Measurements from ENCODE around the gene M1AP. TPM values are rescaled to one million over a fixed set of nuclear protein-coding genes. Genes with fewer than 3 reads are reported as not detected.

M1AP gene, protein sequence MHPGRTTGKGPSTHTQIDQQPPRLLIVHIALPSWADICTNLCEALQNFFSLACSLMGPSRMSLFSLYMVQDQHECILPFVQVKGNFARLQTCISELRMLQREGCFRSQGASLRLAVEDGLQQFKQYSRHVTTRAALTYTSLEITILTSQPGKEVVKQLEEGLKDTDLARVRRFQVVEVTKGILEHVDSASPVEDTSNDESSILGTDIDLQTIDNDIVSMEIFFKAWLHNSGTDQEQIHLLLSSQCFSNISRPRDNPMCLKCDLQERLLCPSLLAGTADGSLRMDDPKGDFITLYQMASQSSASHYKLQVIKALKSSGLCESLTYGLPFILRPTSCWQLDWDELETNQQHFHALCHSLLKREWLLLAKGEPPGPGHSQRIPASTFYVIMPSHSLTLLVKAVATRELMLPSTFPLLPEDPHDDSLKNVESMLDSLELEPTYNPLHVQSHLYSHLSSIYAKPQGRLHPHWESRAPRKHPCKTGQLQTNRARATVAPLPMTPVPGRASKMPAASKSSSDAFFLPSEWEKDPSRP
- 0.02 and 0.03 TPM in 2 replicates for polyA plus RNA-seq (2012; rRNA removed)
- 0.04 and 0.06 TPM in 2 replicates for polyA plus RNA-seq (2012; cell fraction: cytosol; rRNA removed)
- 0.14 and 0.27 TPM in 2 replicates for polyA plus RNA-seq (2012; cell fraction: nucleus; rRNA removed)

DNA sequence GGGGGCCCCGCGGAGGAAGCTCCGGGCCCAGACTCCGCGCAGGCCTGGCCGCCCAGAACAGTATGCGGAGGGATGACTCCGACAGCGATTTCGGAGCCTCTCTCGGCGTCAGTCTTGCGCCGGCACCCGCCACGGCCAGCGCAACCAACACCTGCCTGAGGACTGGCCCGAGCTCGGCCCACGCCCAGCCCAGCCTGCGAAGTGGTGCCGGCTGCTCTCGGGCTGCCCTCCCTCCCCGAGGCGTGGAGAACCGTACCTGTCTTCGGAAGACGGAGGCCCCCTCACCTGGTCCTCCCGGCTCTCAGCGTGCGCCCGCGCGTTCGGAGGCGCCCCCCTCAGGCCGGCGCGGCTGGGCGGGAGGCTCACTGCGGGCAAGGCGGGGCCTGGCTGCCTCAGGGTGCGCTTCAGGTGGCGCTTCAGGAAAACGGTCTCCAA, at the start of gene M1AP:
TSS of gene M1AP (minus strand) at position 322 of the 435 bp plus-strand sequence. CDS start 8,055 bp downstream, outside the sequence.
- H3K4me2 ChIP-seq, result no peak within 1 kb of the TSS
- 91% methylated on average over 9 of the region's 45 CpGs for WGBS (ENCODE audit: low lambda C conversion rate)
- TF ChIP-seq JUND (IDR thresholded peaks at IDR 0.05) (no peak), FOXJ3 (CRISPR knock-in tag; IDR thresholded peaks at IDR 0.05) (no peak), GABPA (IDR thresholded peaks at IDR 0.05; ENCODE audit: low read depth) (no peak), FOSL2 (IDR thresholded peaks at IDR 0.05; ENCODE audit: borderline replicate concordance, low read depth) (no peak), FOXM1 (IDR thresholded peaks at IDR 0.05; ENCODE audit: low read depth) (no peak), EP300 (IDR thresholded peaks at IDR 0.05; ENCODE audit: borderline replicate concordance in 1 of 2, low read depth in 1 of 2, low read length in 1 of 2) (no peak), TEAD4 (IDR thresholded peaks at IDR 0.05; ENCODE audit: borderline replicate concordance, insufficient read depth) (no peak), TAF1 (IDR thresholded peaks at IDR 0.05; ENCODE audit: borderline replicate concordance, low read depth, low read length) (no peak), RXRA (IDR thresholded peaks at IDR 0.05; ENCODE audit: borderline replicate concordance, low read depth) (no peak), CHD2 (IDR thresholded peaks at IDR 0.05; ENCODE audit: low read length, partially characterized antibody) (no peak), SIN3A (IDR thresholded peaks at IDR 0.05; ENCODE audit: borderline replicate concordance, low read depth, low read length) (no peak), POLR2AphosphoS5 (IDR thresholded peaks at IDR 0.05; ENCODE audit: low read depth, low read length) (no peak)
- TF ChIP-seq, protein P1, sequence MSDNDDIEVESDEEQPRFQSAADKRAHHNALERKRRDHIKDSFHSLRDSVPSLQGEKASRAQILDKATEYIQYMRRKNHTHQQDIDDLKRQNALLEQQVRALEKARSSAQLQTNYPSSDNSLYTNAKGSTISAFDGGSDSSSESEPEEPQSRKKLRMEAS (IDR thresholded peaks at IDR 0.05; ENCODE audit: low read depth), result no peak
- TF ChIP-seq, protein P2, sequence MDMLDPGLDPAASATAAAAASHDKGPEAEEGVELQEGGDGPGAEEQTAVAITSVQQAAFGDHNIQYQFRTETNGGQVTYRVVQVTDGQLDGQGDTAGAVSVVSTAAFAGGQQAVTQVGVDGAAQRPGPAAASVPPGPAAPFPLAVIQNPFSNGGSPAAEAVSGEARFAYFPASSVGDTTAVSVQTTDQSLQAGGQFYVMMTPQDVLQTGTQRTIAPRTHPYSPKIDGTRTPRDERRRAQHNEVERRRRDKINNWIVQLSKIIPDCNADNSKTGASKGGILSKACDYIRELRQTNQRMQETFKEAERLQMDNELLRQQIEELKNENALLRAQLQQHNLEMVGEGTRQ (IDR thresholded peaks at IDR 0.05; ENCODE audit: borderline replicate concordance, low read depth, low read length), result no peak
- TF ChIP-seq, protein P3, sequence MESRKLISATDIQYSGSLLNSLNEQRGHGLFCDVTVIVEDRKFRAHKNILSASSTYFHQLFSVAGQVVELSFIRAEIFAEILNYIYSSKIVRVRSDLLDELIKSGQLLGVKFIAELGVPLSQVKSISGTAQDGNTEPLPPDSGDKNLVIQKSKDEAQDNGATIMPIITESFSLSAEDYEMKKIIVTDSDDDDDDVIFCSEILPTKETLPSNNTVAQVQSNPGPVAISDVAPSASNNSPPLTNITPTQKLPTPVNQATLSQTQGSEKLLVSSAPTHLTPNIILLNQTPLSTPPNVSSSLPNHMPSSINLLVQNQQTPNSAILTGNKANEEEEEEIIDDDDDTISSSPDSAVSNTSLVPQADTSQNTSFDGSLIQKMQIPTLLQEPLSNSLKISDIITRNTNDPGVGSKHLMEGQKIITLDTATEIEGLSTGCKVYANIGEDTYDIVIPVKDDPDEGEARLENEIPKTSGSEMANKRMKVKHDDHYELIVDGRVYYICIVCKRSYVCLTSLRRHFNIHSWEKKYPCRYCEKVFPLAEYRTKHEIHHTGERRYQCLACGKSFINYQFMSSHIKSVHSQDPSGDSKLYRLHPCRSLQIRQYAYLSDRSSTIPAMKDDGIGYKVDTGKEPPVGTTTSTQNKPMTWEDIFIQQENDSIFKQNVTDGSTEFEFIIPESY (IDR thresholded peaks at IDR 0.05; ENCODE audit: borderline replicate concordance, low read depth), result no peak
- TF ChIP-seq, protein P4, sequence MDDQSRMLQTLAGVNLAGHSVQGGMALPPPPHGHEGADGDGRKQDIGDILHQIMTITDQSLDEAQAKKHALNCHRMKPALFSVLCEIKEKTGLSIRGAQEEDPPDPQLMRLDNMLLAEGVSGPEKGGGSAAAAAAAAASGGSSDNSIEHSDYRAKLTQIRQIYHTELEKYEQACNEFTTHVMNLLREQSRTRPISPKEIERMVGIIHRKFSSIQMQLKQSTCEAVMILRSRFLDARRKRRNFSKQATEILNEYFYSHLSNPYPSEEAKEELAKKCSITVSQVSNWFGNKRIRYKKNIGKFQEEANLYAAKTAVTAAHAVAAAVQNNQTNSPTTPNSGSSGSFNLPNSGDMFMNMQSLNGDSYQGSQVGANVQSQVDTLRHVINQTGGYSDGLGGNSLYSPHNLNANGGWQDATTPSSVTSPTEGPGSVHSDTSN (IDR thresholded peaks at IDR 0.05), result no peak
- no peaks in the 10 kb centered on the region for H3K36me3 ChIP-seq (replicated peaks in 1 of 2; ENCODE audit: control insufficient read depth in 1 of 2, insufficient read depth in 2 of 2, low read length in 1 of 2)
- H3K4me1 ChIP-seq (ENCODE audit: control insufficient read depth in 1 of 2, insufficient read depth in 2 of 2, low read depth in 1 of 2, low read length in 1 of 2), result no peaks in the 10 kb centered on the region
- H3K9me3 ChIP-seq, result no peaks in the 10 kb centered on the region
- no peak within 1 kb of the TSS for H3K4me3 ChIP-seq (ENCODE audit: low read depth in 2 of 2, low read length in 1 of 2)
- no peaks in the 10 kb centered on the region for H3K9me2 ChIP-seq
- no peaks in the 10 kb centered on the region for H3K27me3 ChIP-seq (ENCODE audit: insufficient read depth)
- H2AFZ ChIP-seq (ENCODE audit: low read depth), result no peak within 1 kb of the TSS
- no peak within 1 kb of the TSS for H3K27ac ChIP-seq (ENCODE audit: low read depth in 2 of 2, low read length in 1 of 2)
- ChIA-PET POLR2A (no interaction called here), CTCF (interaction anchor here (1.2 kb wide), 1 partner anchor 16 kb away, joined by 3 read pairs; no protein-coding TSS in a partner anchor)
- H3K9ac ChIP-seq, result no peak within 1 kb of the TSS
- H3F3A ChIP-seq (replicated peaks; ENCODE audit: insufficient read depth), result peaks cover 13% of the 10 kb centered on the region
- H4K20me1 ChIP-seq (ENCODE audit: insufficient read depth), result no peaks in the 10 kb centered on the region
- H3K79me2 ChIP-seq (ENCODE audit: insufficient read depth), result no peaks in the 10 kb centered on the region
- no peak for DNase-seq

Data from SK-N-SH (cell line).